NCI-H510A treated with DMSO at 0.1 percent for 48 hours (cell line): ENCODE measurements around the gene MRPS5.
"Not testable (repeated sequence)": the region's sequence is repeated elsewhere in the genome, so short reads cannot be mapped to it uniquely, and the experiment has no call there.

Experiments used
- DNase-seq: peaks from one replicate; lab custom pipeline; 2025; lab: John Stamatoyannopoulos, UW

The MRPS5 gene

GRCh38 chr2:95121407-95122196 lies at the start of gene MRPS5:
TSS of gene MRPS5 (minus strand) at chr2:95121808. CDS start at chr2:95121791, 17 bp downstream.
- DNase-seq: peak; percentile 49

- no peak for DNase-seq
Measured at GRCh38 chr2:95166065-95166763, 44.6 kb upstream of the MRPS5 start.

DNA sequence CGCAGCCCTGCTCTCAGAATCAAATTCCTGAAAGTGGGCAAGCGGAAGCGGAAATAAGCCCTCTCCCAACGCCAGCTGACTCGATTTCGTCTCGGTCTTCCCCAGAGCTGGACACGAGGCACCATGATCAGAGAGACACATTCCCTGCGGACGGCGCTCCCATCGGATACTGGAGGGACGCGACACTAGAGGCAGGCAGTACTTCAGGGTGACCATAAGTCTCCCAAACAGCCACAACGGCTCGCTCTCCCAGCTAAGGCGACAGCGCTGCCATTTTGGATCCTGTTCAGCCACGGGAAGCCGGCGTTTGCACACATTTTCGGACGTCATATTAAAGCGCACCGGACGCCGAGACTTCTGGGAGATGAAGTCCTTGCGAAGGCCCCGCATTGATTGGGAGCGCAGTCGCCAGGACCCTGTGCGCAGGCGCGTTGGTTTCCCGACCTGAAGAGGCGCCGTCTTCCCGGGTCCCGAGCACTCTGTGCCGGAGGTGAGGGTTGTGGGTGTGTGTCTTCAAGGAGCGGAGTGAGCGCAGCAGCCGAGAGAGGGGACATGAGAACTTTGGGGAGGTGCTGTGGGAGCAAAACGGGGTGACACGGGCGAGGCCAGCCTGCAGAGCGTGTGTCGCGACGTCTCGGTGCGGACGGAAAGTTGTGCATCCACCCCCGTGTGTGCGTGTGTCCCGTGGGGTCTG lies 43.9 kb upstream of the MRPS5 start, which contains the start of gene ZNF2:
Gene ZNF2, plus strand, starts transcription at position 439 of the 694 bp plus-strand sequence. CDS start 10,418 bp downstream, outside the sequence.
- peak; percentile 92 for DNase-seq

DNA sequence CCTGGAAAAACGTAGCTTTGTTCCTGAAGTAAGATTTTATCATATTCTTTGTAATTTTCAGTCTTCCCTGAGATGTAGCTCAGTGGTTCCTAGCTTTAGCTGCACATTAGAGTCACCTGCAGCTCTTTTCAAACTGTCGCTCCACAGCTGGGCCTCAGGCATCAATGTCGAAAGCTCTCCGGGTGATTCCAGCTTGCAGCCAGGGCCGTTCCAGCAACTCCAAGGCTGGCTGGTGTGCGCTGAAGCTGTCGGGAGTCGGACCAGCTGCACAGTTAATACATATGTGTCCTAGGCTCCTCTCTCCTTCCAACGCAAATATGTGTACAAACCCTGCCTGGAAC lies 43.4 kb upstream of the MRPS5 start:
- no peak for DNase-seq

DNA sequence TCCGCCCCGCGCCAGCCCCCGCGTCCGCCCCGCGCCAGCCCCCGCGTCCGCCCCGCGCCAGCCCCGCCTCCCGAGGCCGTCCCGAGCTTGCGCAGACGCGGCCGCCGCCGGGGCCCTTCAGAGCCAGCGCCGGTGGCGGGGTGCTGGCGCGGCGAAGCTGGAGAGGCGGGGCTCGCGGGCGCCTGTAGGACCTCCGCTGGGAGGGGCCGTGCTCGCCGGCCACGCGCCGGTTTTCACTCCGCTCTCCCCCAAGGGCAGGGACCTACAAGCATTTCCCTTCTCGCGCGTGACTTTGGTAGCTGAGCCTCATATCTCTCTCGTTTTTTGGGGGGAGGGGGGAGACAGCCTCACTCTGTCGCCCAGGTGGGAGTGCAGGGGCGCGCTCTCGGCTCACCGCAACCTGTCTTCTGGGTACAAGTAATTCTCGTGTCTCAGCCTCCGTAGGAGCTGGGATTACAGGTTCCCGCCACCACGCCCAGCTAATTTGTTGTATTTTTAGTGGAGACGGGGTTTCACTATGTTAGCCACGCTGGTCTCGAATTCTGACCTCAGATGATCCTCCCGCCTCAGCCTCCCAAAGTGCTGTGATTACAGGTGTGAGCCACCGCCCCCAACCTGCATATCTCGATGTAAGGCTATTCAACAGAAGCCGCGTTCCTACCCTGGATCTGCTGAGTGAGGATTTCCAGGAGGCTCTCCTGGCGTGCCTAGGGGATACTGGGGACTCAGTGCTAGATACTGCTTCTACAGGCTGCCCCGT lies 38.3 kb upstream of the MRPS5 start, which contains the start of gene ZNF514:
Gene ZNF514, minus strand, starts transcription at position 159 of the 760 bp plus-strand sequence. CDS start 6,595 bp downstream, outside the sequence.
- DNase-seq: peak; percentile 33

DNA sequence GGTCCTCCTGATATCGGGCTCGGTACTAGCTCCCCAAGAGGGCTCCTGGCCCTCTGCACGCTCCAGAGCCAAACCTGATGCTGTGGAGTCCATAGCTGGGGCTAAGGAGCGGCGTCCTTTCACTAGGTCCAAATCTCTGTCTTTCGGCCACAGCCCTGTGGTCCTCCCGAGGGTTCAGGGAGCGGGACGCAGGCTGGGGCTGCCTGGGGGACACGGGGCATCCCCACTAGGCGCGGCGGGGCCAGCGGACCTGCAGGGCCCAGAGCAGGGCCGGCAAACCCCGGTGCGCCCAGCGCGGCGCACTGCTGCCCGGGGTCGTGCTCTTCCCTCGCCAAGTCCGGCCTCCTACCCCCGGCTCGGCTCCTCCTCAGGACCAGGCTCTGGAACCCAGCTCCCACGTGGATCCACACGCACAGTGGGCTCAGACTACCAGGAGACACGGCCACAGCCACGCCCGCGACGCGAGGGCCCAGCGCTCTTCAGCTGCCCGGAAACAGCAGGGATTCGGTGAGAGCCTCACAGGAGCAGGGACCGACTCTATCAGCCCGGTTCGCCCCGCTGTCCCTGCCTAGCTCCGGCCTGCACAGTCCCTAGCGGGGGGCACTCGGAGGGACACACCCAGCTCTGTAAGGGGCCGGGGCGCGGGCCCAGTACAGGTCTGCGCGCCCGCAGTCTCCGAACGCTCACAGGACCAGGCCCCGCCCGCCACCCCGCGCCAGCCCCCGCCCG lies 37.4 kb upstream of the MRPS5 start:
- DNase-seq: peak; percentile 19

GRCh38 chr2:95158441-95158840 lies 36.8 kb upstream of the MRPS5 start:
- DNase-seq: no peak

DNA sequence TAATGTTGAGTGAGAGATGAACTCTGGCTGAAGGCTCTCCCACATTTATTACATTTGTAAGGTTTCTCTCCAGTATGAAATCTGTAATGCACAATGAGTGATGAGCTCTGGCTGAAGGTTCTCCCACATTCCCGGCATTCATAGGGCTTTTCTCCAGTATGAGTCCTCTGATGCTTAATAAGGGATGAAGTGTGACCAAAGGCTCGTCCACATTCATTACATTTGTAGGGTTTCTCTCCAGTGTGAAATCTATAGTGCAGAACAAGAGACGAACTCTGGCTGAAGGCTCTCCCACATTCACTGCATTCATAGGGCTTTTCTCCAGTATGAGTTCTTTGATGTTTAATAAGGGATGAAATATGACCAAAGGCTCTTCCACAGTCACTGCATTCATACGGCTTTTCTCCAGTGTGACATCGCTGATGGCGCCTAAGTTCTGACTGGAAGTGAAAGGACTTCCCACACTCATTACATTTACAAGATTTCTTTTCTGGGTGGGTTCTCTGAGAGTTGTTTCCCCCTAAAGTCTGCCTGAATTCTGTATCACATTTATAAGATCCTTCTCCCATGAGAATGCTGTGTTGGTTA lies 27.9 kb upstream of the MRPS5 start:
- DNase-seq: no peak

DNA sequence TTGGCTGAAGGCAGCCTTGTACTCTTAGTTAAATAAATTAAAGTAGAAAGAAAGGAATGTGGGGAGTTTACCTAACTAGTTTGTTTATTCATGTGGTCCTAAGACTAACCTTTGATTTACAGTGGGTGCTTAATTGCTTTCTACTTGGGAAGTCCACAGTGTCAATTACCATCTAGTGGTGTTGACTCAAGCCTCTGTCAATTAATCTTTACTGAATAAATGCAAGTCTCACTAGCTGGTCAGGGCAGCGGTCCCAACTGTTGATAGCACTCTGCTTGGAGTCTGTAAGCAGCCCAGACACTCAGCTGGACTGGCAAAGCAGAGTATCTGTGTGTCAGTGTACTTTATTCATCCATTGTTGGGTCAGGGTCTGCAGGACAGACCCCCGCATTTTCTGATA lies 22.2 kb upstream of the MRPS5 start:
- DNase-seq: no peak

DNA sequence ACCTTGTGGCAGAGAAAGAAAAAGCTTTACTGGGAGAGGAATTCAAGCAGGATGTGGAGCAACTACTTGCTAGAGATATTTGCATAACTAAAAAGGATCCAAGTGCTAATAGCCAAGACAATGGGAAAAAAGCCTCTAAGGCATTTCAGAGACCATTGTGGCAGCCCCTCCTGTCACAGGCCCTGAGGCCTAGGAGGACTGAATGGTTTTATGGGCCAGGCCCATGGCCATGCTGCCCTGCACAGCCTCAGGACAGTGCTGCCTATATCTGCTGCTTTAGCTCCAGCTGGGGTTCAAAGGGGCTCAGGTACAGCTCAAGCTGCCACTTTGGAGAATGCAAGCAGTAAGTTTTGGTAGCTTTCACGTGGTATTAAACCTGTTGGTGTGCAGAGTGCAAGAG lies 17.1 kb upstream of the MRPS5 start:
- no peak for DNase-seq

DNA sequence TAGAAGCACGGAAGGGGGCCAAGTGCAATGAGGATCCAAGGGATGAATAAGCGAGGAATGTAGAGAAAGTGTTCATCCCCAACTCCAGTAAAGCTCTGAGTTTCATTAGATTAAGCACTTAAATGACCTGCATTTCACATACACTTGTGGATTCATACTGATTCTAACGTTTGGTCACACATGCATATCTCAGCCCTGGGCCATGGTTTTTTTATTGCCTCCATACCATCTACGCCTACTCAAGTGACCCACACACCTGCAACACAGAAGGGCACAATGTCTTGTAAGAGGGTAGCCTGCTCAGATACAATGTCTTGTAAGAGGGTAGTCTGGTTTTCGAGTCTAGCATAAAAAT lies 566 bp upstream of the MRPS5 start:
- DNase-seq: peak; percentile 49

GRCh38 chr2:95121093-95121406 lies 558 bp downstream of the MRPS5 start:
- DNase-seq: no peak

DNA sequence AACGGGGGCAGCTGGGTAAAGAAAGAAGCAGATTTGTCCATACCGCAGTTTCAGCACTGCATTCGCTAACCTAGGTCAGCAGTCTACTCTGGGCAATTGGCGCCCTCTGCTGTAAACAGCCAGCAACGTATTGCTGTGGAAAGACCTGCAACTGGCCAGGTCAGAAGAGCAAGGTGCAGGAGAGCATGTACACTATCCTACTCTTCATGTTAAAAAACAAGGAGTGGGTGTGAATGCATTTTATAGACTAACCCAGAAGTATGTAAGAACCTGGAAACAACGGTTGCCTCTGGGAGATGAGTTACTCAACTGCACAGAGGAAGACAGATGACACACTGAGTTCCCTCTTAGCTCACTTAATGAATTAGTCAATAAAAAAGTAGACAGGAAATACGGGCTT lies 6.2 kb downstream of the MRPS5 start:
- peak; percentile 63 for DNase-seq

- DNase-seq: no peak
Measured at GRCh38 chr2:95113464-95113863, 8.1 kb downstream of the MRPS5 start.

DNA sequence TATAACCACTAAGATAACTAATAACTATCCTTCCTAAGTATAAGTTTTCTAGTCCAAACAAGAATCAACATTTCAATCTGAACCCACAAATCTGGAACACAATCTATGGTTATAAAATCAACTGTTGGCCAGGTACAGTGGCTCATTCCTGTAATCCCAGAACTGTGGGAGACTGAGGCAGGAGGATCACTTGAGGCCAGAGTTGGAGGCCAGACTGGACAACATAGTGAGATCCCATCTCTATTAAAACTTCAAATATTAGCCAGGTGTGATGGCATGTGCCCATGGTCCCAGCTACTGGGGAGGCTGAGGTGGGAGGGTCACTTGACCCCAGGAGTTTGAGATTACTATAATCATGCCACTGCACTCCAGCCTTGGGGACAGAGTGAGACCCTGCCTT lies 11.2 kb downstream of the MRPS5 start:
- no peak for DNase-seq

GRCh38 chr2:95109260-95109659 lies 12.3 kb downstream of the MRPS5 start:
- no peak for DNase-seq

DNA sequence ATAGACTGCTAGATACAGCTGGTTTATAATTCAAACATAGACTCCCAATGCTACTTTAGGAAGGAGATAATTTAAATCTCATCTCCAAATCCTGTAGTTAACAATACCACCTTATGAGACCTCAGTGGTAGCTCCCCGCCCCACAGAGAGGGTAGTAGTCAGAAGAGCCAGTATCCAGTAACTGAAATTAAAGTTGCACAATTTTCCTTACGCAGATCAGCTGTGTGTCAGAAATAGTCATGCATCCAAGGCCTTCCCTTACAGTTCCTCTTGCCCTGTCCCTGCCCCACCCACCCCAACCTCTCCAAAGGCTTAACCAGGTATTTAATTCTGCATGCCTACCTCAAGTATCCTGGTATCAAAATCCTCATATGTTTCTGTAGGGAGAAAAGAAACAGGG lies 15.5 kb downstream of the MRPS5 start:
- DNase-seq: no peak

GRCh38 chr2:95104606-95105005 lies 17.0 kb downstream of the MRPS5 start:
- no peak for DNase-seq

DNA sequence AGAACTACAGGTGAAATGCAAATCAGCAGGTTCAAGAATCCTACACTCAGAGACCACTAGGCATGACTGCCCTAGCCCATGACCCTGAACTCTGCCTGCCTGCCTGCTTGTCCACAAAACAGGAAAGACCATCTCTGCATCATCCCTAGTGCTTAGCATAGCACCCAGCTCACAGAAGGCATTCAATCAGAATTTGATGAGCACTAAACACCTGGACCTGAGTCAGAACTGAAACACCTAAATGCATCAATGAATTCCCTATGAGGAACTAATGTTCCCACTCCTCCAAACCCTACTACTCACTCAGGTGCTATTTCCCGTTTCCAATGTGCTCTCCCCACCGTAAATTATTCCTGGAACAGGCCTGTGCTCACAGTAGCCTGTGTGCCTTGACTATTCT lies 21.7 kb downstream of the MRPS5 start:
- no peak for DNase-seq

- DNase-seq: not testable (repeated sequence)
Measured at GRCh38 chr2:95098273-95098672, 23.3 kb downstream of the MRPS5 start.

GRCh38 chr2:95091885-95092555 lies 29.6 kb downstream of the MRPS5 start:
- no peak for DNase-seq
